VCaP (cell line): ENCODE data around the gene FBP1.

Experiments
- H3K27ac ChIP-seq: fragments of 450-650 bp; 2 replicates; pipeline ENCODE4 v1.5.1; 2017
- CTCF ChIP-seq: fragments of 450-650 bp; conservative IDR thresholded peaks from 2 replicates; pipeline ENCODE4 v1.5.1; 2017; ENCODE audit warnings: mild to moderate bottlenecking, moderate library complexity

The FBP1 gene

GRCh38 chr9:94639061-94639998 lies at the start of gene FBP1:
FBP1 (minus strand) TSS chr9:94639518; CDS start chr9:94639310, 208 bp downstream.
- peak within 1 kb of the TSS; percentile 78; the same call in 1 of the 2 replicates for H3K27ac ChIP-seq
- no peak for TF ChIP-seq CTCF

GRCh38 chr9:94687451-94687850 lies 48.1 kb upstream of the FBP1 start:
- TF ChIP-seq CTCF = no peak
- H3K27ac ChIP-seq = peak overlapping the region; percentile 9; the same call in 1 of the 2 replicates

- no peak overlapping the region for H3K27ac ChIP-seq
Observed at GRCh38 chr9:94685359-94685758, 46.0 kb upstream of the FBP1 start.

GRCh38 chr9:94681508-94681907 lies 42.2 kb upstream of the FBP1 start:
- TF ChIP-seq CTCF = peak; percentile 82
- peak overlapping the region; percentile 41; the same call in 1 of the 2 replicates for H3K27ac ChIP-seq

More at GRCh38 chr9:94685359-94685758, 46.0 kb upstream of the FBP1 start:
- TF ChIP-seq CTCF = no peak

- no peak overlapping the region for H3K27ac ChIP-seq
- TF ChIP-seq CTCF = no peak
Observed at GRCh38 chr9:94680621-94681020, 41.3 kb upstream of the FBP1 start.

GRCh38 chr9:94680020-94680419 lies 40.7 kb upstream of the FBP1 start:
- H3K27ac ChIP-seq = no peak overlapping the region
- TF ChIP-seq CTCF = no peak

- TF ChIP-seq CTCF = no peak
Observed at GRCh38 chr9:94679587-94679986, 40.3 kb upstream of the FBP1 start.

More at GRCh38 chr9:94679587-94679986, 40.3 kb upstream of the FBP1 start:
- H3K27ac ChIP-seq = no peak overlapping the region
